ENCODE results near the gene ADAMTSL1. TPM values are rescaled to one million over a fixed set of nuclear protein-coding genes. Genes with fewer than 3 reads are reported as not detected.

Gene ADAMTSL1
- total RNA-seq, 1 experiment from 2014 or later: 1.2 TPM

DNA sequence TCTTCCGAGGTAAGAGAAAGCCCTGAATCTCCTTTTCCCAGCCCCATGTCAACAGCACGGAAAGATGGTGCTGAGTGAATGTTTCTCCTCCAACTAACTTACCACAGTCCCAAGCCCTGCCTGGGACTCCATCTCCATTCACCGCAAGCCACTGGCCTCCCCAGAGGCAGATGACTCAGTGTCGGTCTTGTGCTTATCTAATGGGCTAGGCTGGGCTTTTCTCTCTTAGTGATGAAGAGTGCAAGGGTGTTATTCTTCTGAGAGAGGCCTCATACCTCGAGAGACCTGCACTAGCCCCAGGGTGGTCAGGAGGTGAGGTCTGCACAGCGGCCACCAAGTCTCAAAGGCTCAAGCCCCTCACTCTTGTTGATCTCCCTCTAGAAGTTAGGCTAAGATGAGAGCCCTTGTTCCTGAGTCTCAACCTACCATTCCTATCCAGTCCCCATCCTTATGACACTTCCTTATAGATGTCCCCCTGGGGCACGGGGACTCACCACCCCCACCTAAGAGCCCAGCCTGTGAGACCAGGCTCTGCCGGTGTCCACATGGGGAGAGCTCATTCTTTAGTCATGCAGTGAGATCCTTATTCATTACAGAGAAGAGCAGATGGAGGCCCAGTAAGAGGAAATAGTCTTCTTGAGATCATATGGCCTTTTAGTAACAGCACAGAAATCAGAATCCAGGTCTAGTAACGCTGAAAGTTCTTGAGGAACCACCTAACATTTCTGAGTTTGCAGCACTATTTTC, 432.1 kb downstream of the ADAMTSL1 start:
- Histone ChIP-seq H2BK20ac (ENCODE audit: low read depth, low read length, poor library complexity, severe bottlenecking) (no peak overlapping the region), H3T11ph (ENCODE audit: low read length) (no peak overlapping the region), H3K79me2 (ENCODE audit: insufficient read depth, low read length) (no peaks in the 10 kb centered on the region), H4K20me1 (ENCODE audit: control insufficient read depth, insufficient read depth, insufficient read length) (no peaks in the 10 kb centered on the region), H3K23me2 (ENCODE audit: insufficient read length, low read depth, low read length, poor library complexity, severe bottlenecking) (no peaks in the 10 kb centered on the region), H3K4me2 (ENCODE audit: insufficient read depth, insufficient read length, low read length) (no peak overlapping the region), H3K9ac (ENCODE audit: extremely low read depth, insufficient read length, low read length) (no peak overlapping the region), H3K9me3 (ENCODE audit: control insufficient read depth, low read depth, low read length) (no peaks in the 10 kb centered on the region), H3K27me3 (ENCODE audit: insufficient read depth, low read length) (no peaks in the 10 kb centered on the region), H2AK5ac (ENCODE audit: insufficient read length, low read length) (no peak overlapping the region), H2AFZ (ENCODE audit: low read length) (no peak overlapping the region), H3K18ac (ENCODE audit: insufficient read length, low read depth, low read length) (no peak overlapping the region), H3K14ac (ENCODE audit: insufficient read depth, low read length) (no peak overlapping the region; the same call in 1 of the 2 replicates), H3K79me1 (ENCODE audit: insufficient read depth, low read depth, low read length, poor library complexity, severe bottlenecking) (no peaks in the 10 kb centered on the region), H3K4me1 (ENCODE audit: insufficient read depth, low read length) (no peaks in the 10 kb centered on the region; the same call in 1 of the 2 replicates), H2BK120ac (ENCODE audit: low read depth, low read length, poor library complexity, severe bottlenecking) (no peak overlapping the region), H3K27ac (ENCODE audit: insufficient read length, low read depth, low read length) (no peak overlapping the region), H3K23ac (ENCODE audit: insufficient read length, low read depth, low read length) (no peak overlapping the region), H2BK12ac (ENCODE audit: insufficient read length, low read depth, low read length) (no peak overlapping the region), H2BK5ac (ENCODE audit: insufficient read length, low read length) (no peak overlapping the region), H4K5ac (ENCODE audit: insufficient read length, low read depth, low read length) (no peak overlapping the region), H3K56ac (ENCODE audit: insufficient read length, low read depth, low read length) (no peak overlapping the region), H2BK15ac (ENCODE audit: low read depth, low read length) (no peak overlapping the region), H3K4ac (ENCODE audit: low read depth, low read length) (no peak overlapping the region), H4K91ac (ENCODE audit: insufficient read length, low read depth, low read length) (no peak overlapping the region), H4K8ac (replicated peaks; ENCODE audit: insufficient read length, low read depth, low read length) (no peak overlapping the region)
- TF ChIP-seq, protein P1, sequence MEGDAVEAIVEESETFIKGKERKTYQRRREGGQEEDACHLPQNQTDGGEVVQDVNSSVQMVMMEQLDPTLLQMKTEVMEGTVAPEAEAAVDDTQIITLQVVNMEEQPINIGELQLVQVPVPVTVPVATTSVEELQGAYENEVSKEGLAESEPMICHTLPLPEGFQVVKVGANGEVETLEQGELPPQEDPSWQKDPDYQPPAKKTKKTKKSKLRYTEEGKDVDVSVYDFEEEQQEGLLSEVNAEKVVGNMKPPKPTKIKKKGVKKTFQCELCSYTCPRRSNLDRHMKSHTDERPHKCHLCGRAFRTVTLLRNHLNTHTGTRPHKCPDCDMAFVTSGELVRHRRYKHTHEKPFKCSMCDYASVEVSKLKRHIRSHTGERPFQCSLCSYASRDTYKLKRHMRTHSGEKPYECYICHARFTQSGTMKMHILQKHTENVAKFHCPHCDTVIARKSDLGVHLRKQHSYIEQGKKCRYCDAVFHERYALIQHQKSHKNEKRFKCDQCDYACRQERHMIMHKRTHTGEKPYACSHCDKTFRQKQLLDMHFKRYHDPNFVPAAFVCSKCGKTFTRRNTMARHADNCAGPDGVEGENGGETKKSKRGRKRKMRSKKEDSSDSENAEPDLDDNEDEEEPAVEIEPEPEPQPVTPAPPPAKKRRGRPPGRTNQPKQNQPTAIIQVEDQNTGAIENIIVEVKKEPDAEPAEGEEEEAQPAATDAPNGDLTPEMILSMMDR (conservative IDR thresholded peaks at IDR 0.05): no peak
- H3K36me3 Mint-ChIP-seq (ENCODE audit: insufficient read depth in 1 of 3, low read depth in 3 of 3): peaks cover 0 to 9% (median 1%) of the 10 kb centered on the region in 3 experiments; a peak in 3 of 7 replicates
- no peak overlapping the region for H3K4me3 Mint-ChIP-seq
- 0 out of 7 replicates have a peak overlapping the region, but pooled peaks of 1 of the 3 experiments have one; percentile 19 for H3K27ac Mint-ChIP-seq
- H3K27me3 Mint-ChIP-seq (ENCODE audit: low read depth): no peaks in the 10 kb centered on the region
- DNase-seq: no peak
- H3K4me1 Mint-ChIP-seq: peaks cover 5 to 15% of the 10 kb centered on the region in 2 experiments
- no CpG with 5 or more reads among the region's 9 CpGs for WGBS (ENCODE audit: extremely low coverage, insufficient read length, low lambda C conversion rate)
- peaks cover 0 to 15% of the 10 kb centered on the region in 2 experiments; a peak in 3 of 5 replicates for H3K9me3 Mint-ChIP-seq

Data from H9 (cell line).